Neuron (in vitro differentiated cells): Measurements from ENCODE around the gene NCOA7.

Source experiments
- H2AFZ ChIP-seq: one replicate; pipeline ENCODE4 v1.6.1; 2013; ENCODE audit warnings: low read depth, mild to moderate bottlenecking, inconsistent platforms, low read length, moderate library complexity
- H3K27me3 ChIP-seq: one replicate; pipeline ENCODE4 v1.6.1; 2013; ENCODE audit warnings: low read length; ENCODE audit not compliant: insufficient read depth
- H3K36me3 ChIP-seq: one replicate; pipeline ENCODE4 v1.6.1; 2013; ENCODE audit warnings: low read length; ENCODE audit not compliant: insufficient read depth
- H3K4me1 ChIP-seq: one replicate; pipeline ENCODE4 v1.6.1; 2013; ENCODE audit warnings: low read length; ENCODE audit not compliant: insufficient read depth
- H3K4me3 ChIP-seq: 2 replicates; pipeline ENCODE4 v1.5.1; 2013; ENCODE audit warnings: mild to moderate bottlenecking, low read length, moderate library complexity
- H3K9me3 ChIP-seq: one replicate; pipeline ENCODE4 v1.6.1; 2013; ENCODE audit warnings: low read length

NCOA7 gene

GRCh38 chr6:125868678-125869395, 78.1 kb downstream of the NCOA7 start:
- H3K4me1 ChIP-seq, result no peaks in the 10 kb centered on the region
- no peaks in the 10 kb centered on the region for H3K9me3 ChIP-seq
- no peak overlapping the region for H2AFZ ChIP-seq

GRCh38 chr6:125869427-125869826, 78.7 kb downstream of the NCOA7 start:
- H3K9me3 ChIP-seq, result no peaks in the 10 kb centered on the region
- no peak overlapping the region for H3K4me3 ChIP-seq
- H3K36me3 ChIP-seq, result no peaks in the 10 kb centered on the region
- no peaks in the 10 kb centered on the region for H3K27me3 ChIP-seq
- H3K4me1 ChIP-seq, result no peaks in the 10 kb centered on the region
- no peak overlapping the region for H2AFZ ChIP-seq

More at GRCh38 chr6:125868678-125869395, 78.1 kb downstream of the NCOA7 start:
- Histone ChIP-seq H3K27me3 (no peaks in the 10 kb centered on the region), H3K4me3 (no peak overlapping the region), H3K36me3 (no peaks in the 10 kb centered on the region)

GRCh38 chr6:125871365-125871764, 80.6 kb downstream of the NCOA7 start:
- H3K4me3 ChIP-seq, result no peak overlapping the region

GRCh38 chr6:125872259-125872921, 81.6 kb downstream of the NCOA7 start:
- Histone ChIP-seq H3K4me3 (no peak overlapping the region), H2AFZ (no peak overlapping the region), H3K36me3 (no peaks in the 10 kb centered on the region), H3K27me3 (no peaks in the 10 kb centered on the region), H3K9me3 (no peaks in the 10 kb centered on the region), H3K4me1 (no peaks in the 10 kb centered on the region)

More at GRCh38 chr6:125871365-125871764, 80.6 kb downstream of the NCOA7 start:
- Histone ChIP-seq H3K4me1 (no peaks in the 10 kb centered on the region), H2AFZ (no peak overlapping the region), H3K27me3 (no peaks in the 10 kb centered on the region), H3K9me3 (no peaks in the 10 kb centered on the region), H3K36me3 (no peaks in the 10 kb centered on the region)

GRCh38 chr6:125882243-125882642, 91.5 kb downstream of the NCOA7 start:
- Histone ChIP-seq H2AFZ (no peak overlapping the region), H3K4me1 (no peaks in the 10 kb centered on the region), H3K9me3 (no peaks in the 10 kb centered on the region), H3K36me3 (no peaks in the 10 kb centered on the region), H3K27me3 (no peaks in the 10 kb centered on the region), H3K4me3 (no peak overlapping the region)

GRCh38 chr6:125884634-125885371, 94.0 kb downstream of the NCOA7 start:
- H3K4me3 ChIP-seq, result no peak overlapping the region
- no peaks in the 10 kb centered on the region for H3K36me3 ChIP-seq
- no peak overlapping the region for H2AFZ ChIP-seq
- no peaks in the 10 kb centered on the region for H3K27me3 ChIP-seq
- H3K9me3 ChIP-seq, result no peaks in the 10 kb centered on the region
- H3K4me1 ChIP-seq, result no peaks in the 10 kb centered on the region

- no peaks in the 10 kb centered on the region for H3K27me3 ChIP-seq
- H3K36me3 ChIP-seq, result no peaks in the 10 kb centered on the region
Observed at GRCh38 chr6:125886021-125886420, 95.3 kb downstream of the NCOA7 start.

GRCh38 chr6:125886914-125887313, 96.2 kb downstream of the NCOA7 start:
- Histone ChIP-seq H2AFZ (no peak overlapping the region), H3K36me3 (no peaks in the 10 kb centered on the region), H3K4me3 (no peak overlapping the region), H3K27me3 (no peaks in the 10 kb centered on the region), H3K4me1 (no peaks in the 10 kb centered on the region), H3K9me3 (no peaks in the 10 kb centered on the region)

More at GRCh38 chr6:125886021-125886420, 95.3 kb downstream of the NCOA7 start:
- no peak overlapping the region for H2AFZ ChIP-seq
- H3K9me3 ChIP-seq, result no peaks in the 10 kb centered on the region
- H3K4me1 ChIP-seq, result no peaks in the 10 kb centered on the region
- no peak overlapping the region for H3K4me3 ChIP-seq

GRCh38 chr6:125887372-125887771, 96.6 kb downstream of the NCOA7 start:
- Histone ChIP-seq H3K27me3 (no peaks in the 10 kb centered on the region), H3K36me3 (no peaks in the 10 kb centered on the region), H3K9me3 (no peaks in the 10 kb centered on the region), H2AFZ (no peak overlapping the region), H3K4me3 (no peak overlapping the region), H3K4me1 (no peaks in the 10 kb centered on the region)

- Histone ChIP-seq H2AFZ (no peak overlapping the region), H3K36me3 (no peaks in the 10 kb centered on the region), H3K27me3 (no peaks in the 10 kb centered on the region), H3K9me3 (no peaks in the 10 kb centered on the region), H3K4me1 (no peaks in the 10 kb centered on the region), H3K4me3 (no peak overlapping the region)
Observed at GRCh38 chr6:125888989-125889656, 98.4 kb downstream of the NCOA7 start.

- Histone ChIP-seq H2AFZ (no peak overlapping the region), H3K27me3 (no peaks in the 10 kb centered on the region), H3K36me3 (no peaks in the 10 kb centered on the region)
Observed at GRCh38 chr6:125899726-125900182, 109.0 kb downstream of the NCOA7 start.

GRCh38 chr6:125904871-125905270, 114.1 kb downstream of the NCOA7 start:
- no peak overlapping the region for H3K4me3 ChIP-seq
- H3K36me3 ChIP-seq, result no peaks in the 10 kb centered on the region
- no peak overlapping the region for H2AFZ ChIP-seq
- no peaks in the 10 kb centered on the region for H3K9me3 ChIP-seq
- H3K27me3 ChIP-seq, result no peaks in the 10 kb centered on the region
- H3K4me1 ChIP-seq, result no peaks in the 10 kb centered on the region

More at GRCh38 chr6:125899726-125900182, 109.0 kb downstream of the NCOA7 start:
- no peaks in the 10 kb centered on the region for H3K4me1 ChIP-seq
- H3K4me3 ChIP-seq, result no peak overlapping the region
- no peaks in the 10 kb centered on the region for H3K9me3 ChIP-seq
